Activated CD8-positive, alpha-beta T cell treated with anti-CD3 and anti-CD28 coated beads for 36 hours (primary cell): ENCODE data around the gene GRP. TPM values are rescaled to one million over a fixed set of nuclear protein-coding genes. Genes with fewer than 3 reads are reported as not detected.

Experiments
- ATAC-seq: fragments of 200-7000 bp; cut with Tn5 transposase; one replicate; pipeline ENCODE4 v1.10.0; 2021; ENCODE audit warnings: mild to moderate bottlenecking, moderate library complexity
- CTCF ChIA-PET: fragments of 350-600 bp; sonication (Branson Sonifier 250); formaldehyde crosslinking; loops from one replicate; lab custom pipeline; 2021; ENCODE audit warnings: antibody characterized with exemption; lab: Charles Lee
- POLR2A ChIA-PET: fragments of 350-600 bp; sonication (Branson Sonifier 250); formaldehyde crosslinking; loops from one replicate; lab custom pipeline; 2021; ENCODE audit warnings: antibody characterized with exemption; lab: Charles Lee
- DNase-seq: peaks from one replicate; pipeline ENCODE4 v3.0.0-alpha.2; 2020
- H3K27ac Mint-ChIP-seq: one replicate; pipeline ENCODE4 v1.8.0; 2021; ENCODE audit warnings: mild to moderate bottlenecking, mixed read lengths
- H3K27me3 Mint-ChIP-seq: one replicate; pipeline ENCODE4 v1.8.0; 2021; ENCODE audit warnings: mixed read lengths
- H3K36me3 Mint-ChIP-seq: one replicate; pipeline ENCODE4 v1.8.0; 2021; ENCODE audit warnings: low read depth, mixed read lengths
- H3K4me1 Mint-ChIP-seq: one replicate; pipeline ENCODE4 v1.8.0; 2021; ENCODE audit warnings: low read depth, mixed read lengths
- H3K4me3 Mint-ChIP-seq: one replicate; pipeline ENCODE4 v1.8.0; 2021; ENCODE audit warnings: mild to moderate bottlenecking, moderate library complexity, mixed read lengths
- H3K9me3 Mint-ChIP-seq: one replicate; pipeline ENCODE4 v1.8.0; 2021; ENCODE audit warnings: mixed read lengths
- intact Hi-C: fragments of 100-400 bp; cut with micrococcal nuclease; formaldehyde crosslinking; loops from one replicate; pipeline ENCODE4 v1.10.0; 2022
- total RNA-seq, 2 experiments: library from RNA; stranded (reverse); gene quantifications; one replicate each; pipeline ENCODE4 v1.2.3, GENCODE V29; 2021
- TF ChIP-seq, protein P1 (sequence below): fragments of 200-600 bp; IDR thresholded peaks from one replicate; pipeline ENCODE4 v1.8.0; 2022; ENCODE audit warnings: antibody characterized with exemption, mild to moderate bottlenecking

Gene GRP
- total RNA-seq, 2 experiments from 2014 or later = not detected

DNA sequence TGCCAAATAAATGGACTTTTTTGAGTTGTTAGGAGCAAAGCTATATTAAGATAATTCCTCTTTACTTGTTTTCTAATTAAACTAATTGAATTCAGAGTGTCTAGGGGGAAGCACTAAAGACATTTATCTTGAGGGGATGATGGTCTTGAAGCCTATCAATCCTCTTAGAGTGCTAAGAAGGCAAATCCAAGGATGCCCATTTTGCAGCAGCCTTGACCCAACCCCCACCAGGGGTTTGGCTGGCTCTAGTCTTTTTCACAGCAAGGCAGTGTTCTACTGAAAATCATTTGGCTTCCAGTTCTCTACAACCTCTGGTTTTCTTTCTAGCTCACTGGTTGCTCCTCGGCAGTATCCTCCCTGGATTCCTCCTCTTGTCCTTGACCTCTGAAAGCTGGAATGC, 59.8 kb downstream of the GRP start:
- TF ChIP-seq, protein P1, sequence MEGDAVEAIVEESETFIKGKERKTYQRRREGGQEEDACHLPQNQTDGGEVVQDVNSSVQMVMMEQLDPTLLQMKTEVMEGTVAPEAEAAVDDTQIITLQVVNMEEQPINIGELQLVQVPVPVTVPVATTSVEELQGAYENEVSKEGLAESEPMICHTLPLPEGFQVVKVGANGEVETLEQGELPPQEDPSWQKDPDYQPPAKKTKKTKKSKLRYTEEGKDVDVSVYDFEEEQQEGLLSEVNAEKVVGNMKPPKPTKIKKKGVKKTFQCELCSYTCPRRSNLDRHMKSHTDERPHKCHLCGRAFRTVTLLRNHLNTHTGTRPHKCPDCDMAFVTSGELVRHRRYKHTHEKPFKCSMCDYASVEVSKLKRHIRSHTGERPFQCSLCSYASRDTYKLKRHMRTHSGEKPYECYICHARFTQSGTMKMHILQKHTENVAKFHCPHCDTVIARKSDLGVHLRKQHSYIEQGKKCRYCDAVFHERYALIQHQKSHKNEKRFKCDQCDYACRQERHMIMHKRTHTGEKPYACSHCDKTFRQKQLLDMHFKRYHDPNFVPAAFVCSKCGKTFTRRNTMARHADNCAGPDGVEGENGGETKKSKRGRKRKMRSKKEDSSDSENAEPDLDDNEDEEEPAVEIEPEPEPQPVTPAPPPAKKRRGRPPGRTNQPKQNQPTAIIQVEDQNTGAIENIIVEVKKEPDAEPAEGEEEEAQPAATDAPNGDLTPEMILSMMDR = no peak
- Mint-ChIP-seq H3K27ac (no peak overlapping the region), H3K4me1 (peaks cover under 1% of the 10 kb centered on the region), H3K27me3 (peaks cover 48% of the 10 kb centered on the region), H3K36me3 (no peaks in the 10 kb centered on the region), H3K9me3 (no peaks in the 10 kb centered on the region), H3K4me3 (no peak overlapping the region)
- intact Hi-C loops = no loop called here
- ChIA-PET CTCF (interaction anchor here (0.8 to 1.3 kb wide), 2 partner anchors 31 to 89 kb away, joined by 3 read pairs; no protein-coding TSS in a partner anchor), POLR2A (interaction anchor here (1.0 kb wide), 1 partner anchor 66 kb away, joined by 3 read pairs; no protein-coding TSS in a partner anchor)
- ATAC-seq (no peak), DNase-seq (no peak)

Other genes with a start within 250 kb of the GRP start
- 10 to 100 TPM; 45.7 to 48.8 TPM for gene SEC11C, start 80.3 kb upstream of the GRP start, total RNA-seq
- gene RAX, start 53.3 kb downstream of the GRP start, total RNA-seq = not detected
- gene CPLX4, start 98.5 kb downstream of the GRP start, total RNA-seq = not detected
- gene LMAN1, start 139.1 kb downstream of the GRP start, total RNA-seq = 100 to 1,000 TPM; 126 to 140 TPM